HCT116 (cell line): ENCODE data around the gene ABCE1.

ENCODE experiments used
- ELF1 ChIP-seq: IDR thresholded peaks from 2 replicates; pipeline ENCODE4 v1.6.1; 2012; ENCODE audit warnings: low read depth, borderline replicate concordance
- EZH2phosphoT487 ChIP-seq: fragments of 200-600 bp; IDR thresholded peaks from 2 replicates; pipeline ENCODE4 v1.6.1; 2018; ENCODE audit warnings: antibody characterized with exemption, borderline replicate concordance
- JUND ChIP-seq: IDR thresholded peaks from 2 replicates; pipeline ENCODE4 v1.6.1; 2012
- POLR2A ChIP-seq: IDR thresholded peaks from 2 replicates; pipeline ENCODE4 v1.7.0; 2011; ENCODE audit warnings: borderline replicate concordance; ENCODE audit not compliant: insufficient read depth, insufficient read length; ENCODE audit errors: extremely low read depth
- POLR2AphosphoS5 ChIP-seq: IDR thresholded peaks from 2 replicates; pipeline ENCODE4 v1.6.1; 2011; ENCODE audit warnings: mild to moderate bottlenecking, low read depth, low read length, moderate library complexity
- TCF7L2 ChIP-seq: IDR thresholded peaks from 2 replicates; pipeline ENCODE4 v1.7.0; 2011; ENCODE audit warnings: borderline replicate concordance, inconsistent platforms; ENCODE audit not compliant: insufficient read depth, insufficient read length; ENCODE audit errors: extremely low read depth
- TF ChIP-seq, protein P1 (sequence below), 3 experiments: fragments of 200-600 bp in 1 of 3; sonication (generic) in 1 of 3; IDR thresholded peaks in 2 of 3; conservative IDR thresholded peaks in 1 of 3; 2 replicates each; pipeline ENCODE4 v1.5.1; 2012 to 2017; ENCODE audit warnings: low read depth in 2 of 3, low read length in 2 of 3, antibody characterized with exemption in 1 of 3, borderline replicate concordance in 1 of 3, control low read depth in 1 of 3, mild to moderate bottlenecking in 1 of 3, mixed read lengths in 1 of 3, mixed run types in 1 of 3, moderate library complexity in 1 of 3; ENCODE audit not compliant: insufficient read depth in 1 of 3
- TF ChIP-seq, protein P2 (sequence below): IDR thresholded peaks from 2 replicates; pipeline ENCODE4 v1.6.1; 2012
- TF ChIP-seq, protein P3 (sequence below): IDR thresholded peaks from 2 replicates; pipeline ENCODE4 v1.6.1; 2012; ENCODE audit warnings: low read depth

DNA sequence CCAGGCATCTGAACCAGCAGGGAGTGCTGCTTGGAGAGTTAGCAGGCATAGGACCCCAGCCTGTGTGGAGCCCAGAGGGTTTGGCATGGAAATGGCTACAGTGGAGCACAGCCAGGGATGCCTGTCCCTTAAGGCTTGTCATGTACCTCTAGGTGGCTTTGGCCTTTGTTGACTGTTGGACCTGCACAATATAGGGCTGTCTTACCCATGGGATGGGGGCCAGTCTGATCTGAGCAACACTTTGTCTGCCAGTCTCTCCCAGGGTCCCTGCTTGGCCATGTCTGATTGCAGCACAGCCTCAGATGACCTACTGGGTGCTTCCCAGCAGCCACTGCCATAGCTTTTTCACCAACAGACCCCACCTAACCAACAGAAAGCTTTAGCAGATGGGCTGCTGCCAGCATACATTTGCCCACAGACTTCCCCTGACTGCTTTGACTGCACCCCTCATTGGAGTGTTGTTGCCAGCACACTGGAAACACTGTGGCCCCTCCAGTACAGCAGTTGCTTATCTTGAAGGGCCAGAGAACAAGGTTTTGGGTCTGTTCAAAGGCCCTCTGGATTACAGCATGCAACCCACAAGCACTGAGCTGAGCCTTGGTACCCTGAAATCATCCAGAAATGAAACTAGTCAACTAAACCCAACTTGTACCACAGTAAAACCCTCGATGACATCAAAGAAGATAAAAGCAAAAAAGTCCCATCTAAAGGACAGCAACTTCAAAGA, 22.2 kb upstream of the ABCE1 start:
- TF ChIP-seq, protein P1, sequence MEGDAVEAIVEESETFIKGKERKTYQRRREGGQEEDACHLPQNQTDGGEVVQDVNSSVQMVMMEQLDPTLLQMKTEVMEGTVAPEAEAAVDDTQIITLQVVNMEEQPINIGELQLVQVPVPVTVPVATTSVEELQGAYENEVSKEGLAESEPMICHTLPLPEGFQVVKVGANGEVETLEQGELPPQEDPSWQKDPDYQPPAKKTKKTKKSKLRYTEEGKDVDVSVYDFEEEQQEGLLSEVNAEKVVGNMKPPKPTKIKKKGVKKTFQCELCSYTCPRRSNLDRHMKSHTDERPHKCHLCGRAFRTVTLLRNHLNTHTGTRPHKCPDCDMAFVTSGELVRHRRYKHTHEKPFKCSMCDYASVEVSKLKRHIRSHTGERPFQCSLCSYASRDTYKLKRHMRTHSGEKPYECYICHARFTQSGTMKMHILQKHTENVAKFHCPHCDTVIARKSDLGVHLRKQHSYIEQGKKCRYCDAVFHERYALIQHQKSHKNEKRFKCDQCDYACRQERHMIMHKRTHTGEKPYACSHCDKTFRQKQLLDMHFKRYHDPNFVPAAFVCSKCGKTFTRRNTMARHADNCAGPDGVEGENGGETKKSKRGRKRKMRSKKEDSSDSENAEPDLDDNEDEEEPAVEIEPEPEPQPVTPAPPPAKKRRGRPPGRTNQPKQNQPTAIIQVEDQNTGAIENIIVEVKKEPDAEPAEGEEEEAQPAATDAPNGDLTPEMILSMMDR (IDR thresholded peaks at IDR 0.05 in 2 of 3, conservative IDR thresholded peaks at IDR 0.05 in 1 of 3; ENCODE audit: borderline replicate concordance in 1 of 3, insufficient read depth in 1 of 3, low read depth in 2 of 3, low read length in 2 of 3): no peak
- TF ChIP-seq POLR2AphosphoS5: no peak
- TF ChIP-seq, protein P2, sequence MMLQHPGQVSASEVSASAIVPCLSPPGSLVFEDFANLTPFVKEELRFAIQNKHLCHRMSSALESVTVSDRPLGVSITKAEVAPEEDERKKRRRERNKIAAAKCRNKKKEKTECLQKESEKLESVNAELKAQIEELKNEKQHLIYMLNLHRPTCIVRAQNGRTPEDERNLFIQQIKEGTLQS: no peak
- no peak for TF ChIP-seq ELF1
- TF ChIP-seq POLR2A: no peak
- TF ChIP-seq EZH2phosphoT487: no peak
- TF ChIP-seq, protein P3, sequence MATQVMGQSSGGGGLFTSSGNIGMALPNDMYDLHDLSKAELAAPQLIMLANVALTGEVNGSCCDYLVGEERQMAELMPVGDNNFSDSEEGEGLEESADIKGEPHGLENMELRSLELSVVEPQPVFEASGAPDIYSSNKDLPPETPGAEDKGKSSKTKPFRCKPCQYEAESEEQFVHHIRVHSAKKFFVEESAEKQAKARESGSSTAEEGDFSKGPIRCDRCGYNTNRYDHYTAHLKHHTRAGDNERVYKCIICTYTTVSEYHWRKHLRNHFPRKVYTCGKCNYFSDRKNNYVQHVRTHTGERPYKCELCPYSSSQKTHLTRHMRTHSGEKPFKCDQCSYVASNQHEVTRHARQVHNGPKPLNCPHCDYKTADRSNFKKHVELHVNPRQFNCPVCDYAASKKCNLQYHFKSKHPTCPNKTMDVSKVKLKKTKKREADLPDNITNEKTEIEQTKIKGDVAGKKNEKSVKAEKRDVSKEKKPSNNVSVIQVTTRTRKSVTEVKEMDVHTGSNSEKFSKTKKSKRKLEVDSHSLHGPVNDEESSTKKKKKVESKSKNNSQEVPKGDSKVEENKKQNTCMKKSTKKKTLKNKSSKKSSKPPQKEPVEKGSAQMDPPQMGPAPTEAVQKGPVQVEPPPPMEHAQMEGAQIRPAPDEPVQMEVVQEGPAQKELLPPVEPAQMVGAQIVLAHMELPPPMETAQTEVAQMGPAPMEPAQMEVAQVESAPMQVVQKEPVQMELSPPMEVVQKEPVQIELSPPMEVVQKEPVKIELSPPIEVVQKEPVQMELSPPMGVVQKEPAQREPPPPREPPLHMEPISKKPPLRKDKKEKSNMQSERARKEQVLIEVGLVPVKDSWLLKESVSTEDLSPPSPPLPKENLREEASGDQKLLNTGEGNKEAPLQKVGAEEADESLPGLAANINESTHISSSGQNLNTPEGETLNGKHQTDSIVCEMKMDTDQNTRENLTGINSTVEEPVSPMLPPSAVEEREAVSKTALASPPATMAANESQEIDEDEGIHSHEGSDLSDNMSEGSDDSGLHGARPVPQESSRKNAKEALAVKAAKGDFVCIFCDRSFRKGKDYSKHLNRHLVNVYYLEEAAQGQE: no peak
- no peak for TF ChIP-seq JUND
- TF ChIP-seq TCF7L2: no peak
